NCI-H1930 (cell line): ENCODE data around the gene POLR3C.
A peak's percentile ranks its signal among the peaks of the same experiment; 100 is the strongest.
"Not testable (repeated sequence)": the region's sequence is repeated elsewhere in the genome, so short reads cannot be mapped to it uniquely, and the experiment has no call there.

Experiments
- DNase-seq, 2 experiments: peaks; one replicate each; lab custom pipeline; 2025; lab: John Stamatoyannopoulos, UW

Gene POLR3C

DNA sequence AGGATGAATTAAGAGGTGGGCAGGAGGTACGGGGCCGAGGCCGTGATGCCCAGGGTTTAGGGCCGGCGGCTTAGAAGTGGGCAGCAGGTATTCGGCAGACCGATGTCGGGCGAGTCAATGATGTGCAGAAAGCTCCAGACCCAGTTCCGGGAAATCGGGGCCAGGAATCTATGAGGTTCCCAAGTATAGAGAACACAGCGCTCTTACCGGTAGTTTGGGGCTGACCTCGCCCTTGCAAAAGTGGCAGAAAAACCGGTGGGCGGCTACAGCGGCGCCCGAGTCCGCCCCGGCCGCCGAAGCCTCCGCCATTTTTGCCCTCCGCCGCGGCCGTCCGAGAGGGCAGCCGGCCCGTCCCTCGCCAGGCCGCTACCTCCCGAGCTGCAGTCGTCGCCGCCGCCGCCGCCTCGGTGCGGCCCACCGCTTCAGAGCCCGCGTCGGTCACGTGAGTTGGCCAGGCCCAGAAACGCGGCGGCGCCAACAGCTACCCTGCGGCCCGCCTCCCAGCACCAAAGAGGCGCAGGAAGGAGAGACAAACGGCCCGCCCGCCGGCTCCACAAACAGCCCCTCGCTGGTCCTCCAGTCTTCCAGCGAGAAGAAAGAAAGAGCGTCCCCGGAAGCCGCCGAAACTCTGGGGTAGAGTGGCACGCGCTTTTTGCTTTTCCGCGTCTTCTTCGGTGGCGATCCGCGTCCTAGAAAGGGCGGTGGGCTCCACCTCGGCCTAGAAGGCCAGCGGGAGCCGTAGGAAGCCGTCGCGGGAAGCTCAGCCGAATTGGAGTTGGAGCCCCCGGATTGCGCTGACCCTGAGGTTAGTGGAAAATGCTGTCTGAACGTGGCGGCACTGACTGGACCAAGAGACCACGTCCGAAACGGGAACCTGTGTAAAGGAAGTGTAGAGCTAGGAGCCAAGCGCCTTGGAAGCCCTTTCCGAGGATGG is at the start of gene POLR3C, which contains the start of gene RNF115:
TSS of gene POLR3C (plus strand) at position 636 of the 934 bp plus-strand sequence. CDS start 1,577 bp downstream, outside the sequence.
TSS of gene RNF115 (minus strand) at position 531 of the 934 bp plus-strand sequence. CDS start at position 309, 222 bp downstream.
- peak; percentile 81 to 84 for DNase-seq

GRCh38 chr1:145777357-145778145 is 46.4 kb upstream of the POLR3C start:
- no peak for DNase-seq

DNA sequence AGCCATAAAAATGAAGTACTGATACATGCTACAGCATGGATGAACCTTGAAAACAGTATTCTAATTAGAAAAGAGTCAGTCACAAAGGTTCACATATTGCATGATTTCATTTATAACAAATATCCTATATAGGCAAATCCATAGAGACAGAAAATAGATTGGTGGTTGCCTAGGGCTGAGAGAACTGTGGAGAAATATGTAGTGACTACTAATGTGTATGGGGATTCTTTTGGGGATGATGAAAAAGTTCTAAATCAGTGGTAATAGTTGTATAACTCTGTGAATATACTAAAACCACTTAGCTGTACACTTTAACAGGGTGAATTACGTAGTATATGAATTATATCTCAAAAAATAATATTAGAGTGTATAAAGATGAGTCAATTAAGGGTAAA is 45.9 kb upstream of the POLR3C start:
- DNase-seq: no peak

DNA sequence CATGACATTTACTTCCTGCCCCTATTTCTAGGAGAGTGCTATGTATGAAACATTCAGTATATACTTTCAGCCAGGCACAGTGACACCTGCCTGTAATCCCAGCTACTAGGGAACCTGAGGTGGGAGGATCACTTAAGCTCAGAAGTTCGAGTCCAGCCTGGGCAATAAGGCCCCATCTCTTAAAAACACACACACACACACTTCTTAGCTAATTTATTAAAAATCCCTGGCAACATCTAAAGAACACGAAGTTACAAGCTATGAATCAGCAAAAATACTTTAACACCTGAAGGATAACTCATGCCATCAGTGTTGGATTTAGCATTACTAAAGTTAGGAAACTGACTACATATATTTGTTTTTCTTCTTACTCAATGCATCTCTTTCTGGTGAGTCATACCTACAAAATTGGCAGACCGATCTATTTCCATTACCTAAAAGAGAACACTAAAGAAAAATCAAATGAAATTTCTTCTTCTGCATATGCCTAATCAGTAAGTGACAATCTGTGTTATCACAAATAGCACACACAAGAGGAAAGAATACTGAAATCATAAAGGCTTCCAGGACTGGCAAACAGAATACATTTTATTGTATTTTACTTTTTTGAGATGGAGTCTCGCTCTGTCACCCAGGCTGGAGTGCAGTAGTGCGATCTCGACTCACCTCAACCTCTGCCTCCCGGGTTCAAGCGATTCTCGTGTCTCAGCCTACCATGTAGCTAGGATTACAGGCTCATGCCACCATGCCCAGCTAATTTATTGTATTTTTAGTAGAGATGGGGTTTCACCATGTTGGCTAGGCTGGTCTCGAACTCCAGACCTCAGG is 41.5 kb upstream of the POLR3C start:
- no peak for DNase-seq

DNA sequence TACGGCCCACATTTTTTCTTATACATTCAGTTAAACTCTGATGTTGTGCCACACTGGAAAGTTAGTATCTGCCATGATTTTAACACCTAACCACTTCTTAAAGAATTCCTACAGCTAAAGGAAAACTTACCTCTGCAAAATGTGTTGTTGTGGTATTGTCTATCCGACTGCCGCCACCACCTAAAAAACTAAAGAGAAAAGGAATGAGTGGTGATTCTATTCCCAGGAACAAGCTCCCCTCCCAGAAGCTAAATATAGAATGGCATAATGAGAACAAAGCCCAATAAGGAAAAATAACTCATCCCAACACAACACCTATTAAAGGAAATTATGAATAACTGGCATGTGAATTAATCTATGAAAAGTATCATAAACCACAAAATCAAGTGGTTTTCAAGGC is 39.6 kb upstream of the POLR3C start:
- no peak for DNase-seq

DNA sequence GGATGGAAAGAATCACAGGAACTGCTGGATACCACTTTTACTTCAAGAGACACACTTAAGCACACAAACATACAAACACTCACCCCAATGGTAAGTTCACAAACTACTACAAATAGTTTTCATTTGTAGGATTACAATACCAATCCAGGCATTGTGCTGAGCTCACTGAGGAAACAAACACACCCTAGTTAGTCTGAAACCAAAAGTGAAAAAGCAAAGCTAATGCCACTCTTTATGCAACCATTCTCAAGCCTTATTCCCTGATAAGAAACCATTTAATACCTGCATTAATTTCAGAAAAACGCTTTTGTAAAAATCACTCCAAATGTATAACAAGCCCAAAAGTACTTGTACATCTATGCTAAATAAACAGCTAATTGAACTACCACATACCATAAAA is 38.5 kb upstream of the POLR3C start:
- no peak for DNase-seq

DNA sequence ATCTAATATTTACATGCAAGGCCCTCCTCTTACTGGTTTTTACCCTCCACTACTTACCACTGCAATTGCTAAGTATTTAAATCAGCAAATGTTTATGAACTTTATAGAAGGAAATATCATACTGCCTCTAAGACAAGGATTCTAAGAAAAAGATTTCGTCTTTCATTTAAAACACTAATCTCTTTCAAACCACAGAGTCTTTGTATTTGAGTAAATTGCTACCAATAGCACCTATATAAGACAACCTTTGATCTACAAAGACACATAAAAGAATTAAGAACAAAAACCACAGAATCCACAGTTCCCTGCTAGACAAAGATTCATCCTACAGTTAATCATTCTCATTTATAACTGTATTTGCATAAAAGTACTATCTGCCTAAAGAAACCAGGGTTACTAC is 37.7 kb upstream of the POLR3C start:
- DNase-seq: no peak

- DNase-seq: no peak
Measured at GRCh38 chr1:145788580-145788979, 35.4 kb upstream of the POLR3C start.

GRCh38 chr1:145791860-145792259 is 32.1 kb upstream of the POLR3C start:
- DNase-seq: not testable (repeated sequence)

GRCh38 chr1:145792484-145792883 is 31.5 kb upstream of the POLR3C start:
- DNase-seq: no peak

- no peak for DNase-seq
Measured at GRCh38 chr1:145795257-145795881, 28.6 kb upstream of the POLR3C start.

GRCh38 chr1:145796753-145797152 is 27.2 kb upstream of the POLR3C start:
- no peak for DNase-seq

- no peak for DNase-seq
Measured at GRCh38 chr1:145799806-145800205, 24.2 kb upstream of the POLR3C start.

DNA sequence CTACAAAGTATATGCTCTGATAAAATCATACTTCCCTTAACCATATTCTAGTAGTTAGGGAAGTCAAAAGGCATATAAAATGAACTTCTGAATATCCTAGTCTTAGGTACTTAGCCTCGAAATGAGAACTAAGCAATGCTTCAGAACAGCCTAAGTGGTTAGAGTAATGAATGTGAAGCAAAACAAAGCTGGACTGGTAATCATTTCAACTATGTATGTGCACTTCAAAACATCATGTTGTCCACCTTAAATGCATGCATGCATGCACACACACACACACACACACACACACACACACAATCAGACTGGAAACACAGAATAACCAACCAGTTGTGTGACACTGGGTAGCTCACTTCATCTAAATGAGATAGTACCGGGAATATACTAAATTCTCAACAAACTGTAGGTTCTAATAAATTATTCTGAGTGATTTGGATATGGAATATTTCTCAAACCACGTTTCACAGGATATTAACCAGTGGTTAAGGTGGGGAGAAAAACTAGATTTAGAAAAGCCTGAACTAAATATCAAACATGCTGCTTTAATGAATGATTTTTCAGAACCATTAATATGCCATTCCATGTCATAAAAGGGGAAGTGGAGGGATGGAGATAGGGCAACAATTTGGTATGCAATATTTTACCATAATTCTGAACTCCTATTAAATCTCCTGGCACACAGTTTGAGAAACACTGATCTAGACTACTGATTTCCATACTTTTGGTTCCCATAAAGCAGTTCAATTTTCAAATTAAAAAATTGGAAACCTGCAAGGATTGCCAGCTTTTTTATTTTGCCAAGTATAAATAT is 19.6 kb upstream of the POLR3C start:
- DNase-seq: no peak

GRCh38 chr1:145805057-145805456 is 18.9 kb upstream of the POLR3C start:
- no peak for DNase-seq

DNA sequence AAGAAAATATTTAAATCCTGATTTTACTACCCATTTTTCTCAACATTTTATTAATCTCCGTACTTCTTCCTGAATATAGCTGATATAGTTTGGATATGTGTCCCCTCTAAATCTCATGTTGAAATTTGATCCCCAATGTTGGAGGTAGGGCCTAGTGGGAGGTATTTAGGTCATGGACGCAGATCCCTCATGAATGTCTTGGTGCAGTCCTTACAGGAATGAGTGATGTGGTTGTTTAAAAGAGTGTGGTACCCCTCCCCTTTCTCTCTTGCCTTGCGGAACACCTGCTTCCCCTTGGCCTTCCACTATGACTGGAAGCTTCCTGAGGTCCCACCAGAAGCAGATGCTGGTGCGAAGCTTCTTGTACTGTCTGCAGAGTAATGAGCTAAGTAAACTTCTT is 17.6 kb upstream of the POLR3C start:
- DNase-seq: no peak

DNA sequence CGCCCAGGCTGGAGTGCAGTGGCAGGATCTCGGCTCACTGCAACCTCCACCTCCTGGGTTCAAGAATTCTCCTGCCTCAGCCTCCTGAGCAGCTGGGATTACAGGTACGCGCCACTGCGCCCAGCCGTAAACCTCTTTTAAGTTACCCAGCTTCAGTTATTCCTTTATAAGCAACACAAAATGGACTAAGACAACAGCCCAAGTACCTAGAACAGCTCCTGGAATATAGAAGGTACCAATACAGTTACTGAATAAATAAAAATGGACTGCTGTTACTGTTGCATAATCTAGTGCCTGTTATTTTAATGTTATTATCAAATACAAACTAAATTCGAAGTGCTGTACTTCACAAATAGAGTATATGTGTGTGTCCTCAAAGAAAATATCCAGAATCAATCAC is 17.2 kb upstream of the POLR3C start:
- no peak for DNase-seq

- DNase-seq: not testable (repeated sequence)
Measured at GRCh38 chr1:145812977-145813810, 10.8 kb upstream of the POLR3C start.

DNA sequence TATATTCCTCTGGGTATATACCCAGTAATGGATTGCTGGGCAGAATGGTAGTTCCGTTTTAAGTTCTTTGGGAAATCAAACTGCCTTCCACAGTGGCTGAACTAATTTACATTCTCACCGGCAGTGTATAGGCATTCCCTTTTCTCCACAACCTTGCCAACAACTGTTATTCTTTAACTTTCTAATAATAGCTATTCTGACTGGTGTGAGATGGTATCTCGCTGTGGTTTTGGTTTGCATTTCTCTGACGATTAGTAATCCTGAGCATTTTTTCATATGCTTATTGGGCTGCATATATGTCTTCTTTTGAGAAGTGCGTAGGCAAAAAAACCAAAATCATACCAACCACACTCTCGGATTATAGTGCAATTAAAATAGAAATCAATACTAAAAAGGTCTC is 5.9 kb upstream of the POLR3C start:
- DNase-seq: not testable (repeated sequence)
